Body of pancreas (tissue), 4 donors: ENCODE measurements around the gene CCDC63.

Experiments used
- CTCF ChIP-seq, 7 experiments: fragments of 450-650 bp in 4 of 7; fragments of 200-600 bp in 3 of 7; sonication (generic) in 3 of 7; IDR thresholded peaks; one replicate each; pipeline ENCODE4 v1.5.1; 2016 to 2019; ENCODE audit warnings: antibody characterized with exemption in 7 of 7
- POLR2A ChIP-seq, 3 donors: fragments of 450-650 bp; IDR thresholded peaks; one replicate each; pipeline ENCODE4 v1.6.1; 2016; ENCODE audit warnings: antibody characterized with exemption in 3 of 3, mild to moderate bottlenecking in 2 of 3

- TF ChIP-seq CTCF (IDR thresholded peaks at IDR 0.05) (no peak), POLR2A (IDR thresholded peaks at IDR 0.05) (no peak)
Measured at GRCh38 chr12:110816248-110816647, 30.5 kb upstream of the CCDC63 start.
